ENCODE results near the gene RIMBP2.

The RIMBP2 gene

GRCh38 chr12:130617219-130617618 is 98.9 kb downstream of the RIMBP2 start:
- DNase-seq (ENCODE audit: low read depth): no peak
- TF ChIP-seq CTCF (IDR thresholded peaks at IDR 0.05; ENCODE audit: control insufficient read depth, extremely low read depth, insufficient read depth): no peak
- H3K4me3 ChIP-seq (ENCODE audit: low read depth, low read length): no peak overlapping the region

- no peak for DNase-seq (ENCODE audit: low read depth)
- no peak overlapping the region for H3K4me3 ChIP-seq (ENCODE audit: low read depth, low read length)
- no peak for TF ChIP-seq CTCF (IDR thresholded peaks at IDR 0.05; ENCODE audit: control insufficient read depth, extremely low read depth, insufficient read depth)
These were observed 100.2 kb downstream of the RIMBP2 start for GRCh38 chr12:130615861-130616345.

- DNase-seq (ENCODE audit: low read depth): no peak
- H3K4me3 ChIP-seq (ENCODE audit: low read depth, low read length): no peak overlapping the region
- no peak for TF ChIP-seq CTCF (IDR thresholded peaks at IDR 0.05; ENCODE audit: control insufficient read depth, extremely low read depth, insufficient read depth)
These were observed 101.6 kb downstream of the RIMBP2 start for GRCh38 chr12:130614530-130614905.

- H3K4me3 ChIP-seq (ENCODE audit: low read depth, low read length): no peak overlapping the region
- TF ChIP-seq CTCF (IDR thresholded peaks at IDR 0.05; ENCODE audit: control insufficient read depth, extremely low read depth, insufficient read depth): no peak
- DNase-seq (ENCODE audit: low read depth): no peak
These were observed 102.1 kb downstream of the RIMBP2 start for GRCh38 chr12:130613831-130614529.

GRCh38 chr12:130613131-130613530 is 103.0 kb downstream of the RIMBP2 start:
- H3K4me3 ChIP-seq (ENCODE audit: low read depth, low read length): no peak overlapping the region
- no peak for DNase-seq (ENCODE audit: low read depth)
- TF ChIP-seq CTCF (IDR thresholded peaks at IDR 0.05; ENCODE audit: control insufficient read depth, extremely low read depth, insufficient read depth): no peak

- no peak for DNase-seq (ENCODE audit: low read depth)
- no peak for TF ChIP-seq CTCF (IDR thresholded peaks at IDR 0.05; ENCODE audit: control insufficient read depth, extremely low read depth, insufficient read depth)
- H3K4me3 ChIP-seq (ENCODE audit: low read depth, low read length): no peak overlapping the region
These were observed 104.8 kb downstream of the RIMBP2 start for GRCh38 chr12:130611026-130611905.

All from LNCaP clone FGC (cell line).